RWPE2 (cell line): ENCODE results near the gene LNPK.

Experiments
- ATAC-seq: fragments of 200-7000 bp; cut with Tn5 transposase; 3 replicates; pipeline ENCODE4 v1.9.1; 2021; ENCODE audit warnings: low read depth
- DNase-seq: peaks from one replicate; pipeline ENCODE4 v3.0.0-alpha.2; 2020; ENCODE audit warnings: low spot score
- H3K27ac ChIP-seq: fragments of 450-650 bp; 2 replicates; pipeline ENCODE4 v1.5.1; 2017; ENCODE audit warnings: mild to moderate bottlenecking; ENCODE audit not compliant: poor library complexity, severe bottlenecking
- H3K27me3 ChIP-seq: fragments of 250-450 bp; sonication (Bioruptor Pico); 2 replicates; pipeline ENCODE4 v1.5.1; 2021; ENCODE audit warnings: mild to moderate bottlenecking, moderate library complexity; ENCODE audit not compliant: insufficient read depth, poor library complexity, severe bottlenecking
- H3K36me3 ChIP-seq: fragments of 250-450 bp; sonication (Bioruptor Pico); 2 replicates; pipeline ENCODE4 v1.5.1; 2020; ENCODE audit warnings: low read depth, mild to moderate bottlenecking, moderate library complexity
- H3K4me1 ChIP-seq: fragments of 250-450 bp; sonication (Bioruptor Pico); 2 replicates; pipeline ENCODE4 v1.5.1; 2021; ENCODE audit warnings: mild to moderate bottlenecking, moderate library complexity; ENCODE audit not compliant: insufficient read depth, poor library complexity, severe bottlenecking
- H3K4me3 ChIP-seq: fragments of 250-450 bp; sonication (Bioruptor Pico); 2 replicates; pipeline ENCODE4 v1.5.1; 2021; ENCODE audit warnings: mild to moderate bottlenecking, moderate library complexity; ENCODE audit not compliant: severe bottlenecking
- H3K9me3 ChIP-seq: fragments of 250-450 bp; sonication (Bioruptor Pico); 2 replicates; pipeline ENCODE4 v1.5.1; 2021; ENCODE audit warnings: mild to moderate bottlenecking, moderate library complexity; ENCODE audit not compliant: severe bottlenecking
- CTCF ChIP-seq: fragments of 450-650 bp; IDR thresholded peaks from one replicate; pipeline ENCODE4 v1.5.1; 2017; ENCODE audit warnings: mild to moderate bottlenecking, moderate library complexity; ENCODE audit not compliant: poor library complexity, severe bottlenecking

The LNPK gene

GRCh38 chr2:175883586-175884194, 118.4 kb downstream of the LNPK start:
- no peak for TF ChIP-seq CTCF
- H3K4me1 ChIP-seq: no peaks in the 10 kb centered on the region
- DNase-seq: no peak
- no peak overlapping the region for H3K27ac ChIP-seq
- no peak for ATAC-seq
- H3K4me3 ChIP-seq: no peak overlapping the region
- H3K36me3 ChIP-seq: no peaks in the 10 kb centered on the region
- no peaks in the 10 kb centered on the region for H3K9me3 ChIP-seq
- no peaks in the 10 kb centered on the region for H3K27me3 ChIP-seq

- no peaks in the 10 kb centered on the region for H3K36me3 ChIP-seq
- no peak for TF ChIP-seq CTCF
- DNase-seq: no peak
- no peaks in the 10 kb centered on the region for H3K9me3 ChIP-seq
- no peaks in the 10 kb centered on the region for H3K27me3 ChIP-seq
- H3K4me3 ChIP-seq: no peak overlapping the region
- ATAC-seq: no peak
- no peaks in the 10 kb centered on the region for H3K4me1 ChIP-seq
- H3K27ac ChIP-seq: no peak overlapping the region
These were observed 122.4 kb downstream of the LNPK start for GRCh38 chr2:175879679-175880078.

- Histone ChIP-seq H3K4me3 (no peak overlapping the region), H3K9me3 (no peaks in the 10 kb centered on the region), H3K27me3 (no peaks in the 10 kb centered on the region), H3K4me1 (no peaks in the 10 kb centered on the region), H3K36me3 (no peaks in the 10 kb centered on the region), H3K27ac (no peak overlapping the region)
- no peak for TF ChIP-seq CTCF
- DNase-seq (no peak), ATAC-seq (no peak)
These were observed 124.1 kb downstream of the LNPK start for GRCh38 chr2:175877845-175878544.

GRCh38 chr2:175874291-175874690, 127.8 kb downstream of the LNPK start:
- no peaks in the 10 kb centered on the region for H3K4me1 ChIP-seq
- no peak overlapping the region for H3K27ac ChIP-seq
- no peak for TF ChIP-seq CTCF
- H3K27me3 ChIP-seq: no peaks in the 10 kb centered on the region
- no peaks in the 10 kb centered on the region for H3K9me3 ChIP-seq
- DNase-seq (no peak), ATAC-seq (no peak)
- H3K36me3 ChIP-seq: no peaks in the 10 kb centered on the region
- H3K4me3 ChIP-seq: no peak overlapping the region
